ENCODE measurements around the gene POP5.
"Not testable (repeated sequence)": the region's sequence is repeated elsewhere in the genome, so short reads cannot be mapped to it uniquely, and the experiment has no call there.

POP5 gene

DNA sequence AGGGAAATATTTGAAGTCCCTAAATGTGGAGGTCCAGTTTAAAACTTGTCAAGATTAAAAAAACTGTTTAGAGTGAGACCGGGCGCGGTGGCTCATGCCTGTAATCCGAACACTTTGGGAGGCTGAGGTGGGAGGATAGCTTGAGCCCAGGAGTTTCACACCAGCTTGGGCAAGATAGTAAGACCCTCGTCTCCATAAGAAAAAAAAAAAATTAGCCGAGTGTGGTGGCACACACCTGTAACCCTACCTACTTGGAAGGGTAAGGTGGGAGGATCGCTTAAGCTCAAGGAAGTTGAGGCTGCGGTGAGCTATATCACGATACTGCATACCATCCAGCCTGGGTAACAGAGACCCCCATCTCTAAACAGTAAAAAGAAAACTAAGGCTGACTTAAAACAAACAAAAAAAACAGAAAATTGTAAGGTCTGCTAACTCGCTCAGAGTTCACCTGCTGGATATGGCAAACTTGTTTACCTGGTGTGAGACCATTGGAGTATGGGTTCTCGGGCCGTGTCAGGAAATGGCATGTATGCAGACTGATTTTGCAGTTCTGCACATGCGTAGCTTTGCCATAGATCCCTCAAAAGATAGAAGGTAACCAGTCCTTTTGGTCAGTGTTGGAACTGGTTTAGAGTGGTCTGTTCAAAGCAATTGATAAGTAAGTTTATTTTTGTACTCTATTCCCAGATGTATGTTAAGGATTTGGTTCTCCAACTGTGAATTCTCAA is 45.0 kb downstream of the POP5 start:
- DNase-seq (ENCODE audit: low spot score), result no peak

GRCh38 chr12:120534703-120535655 is 46.2 kb downstream of the POP5 start:
- peak; percentile 82 for DNase-seq (ENCODE audit: low spot score)

- peak; percentile 91 for DNase-seq (ENCODE audit: low spot score)
These were observed 46.9 kb downstream of the POP5 start, which contains the start of gene RNF10 for GRCh38 chr12:120534203-120534702. TSS of gene RNF10 (plus strand) at chr12:120534356. CDS start at chr12:120534812, 456 bp downstream.

DNA sequence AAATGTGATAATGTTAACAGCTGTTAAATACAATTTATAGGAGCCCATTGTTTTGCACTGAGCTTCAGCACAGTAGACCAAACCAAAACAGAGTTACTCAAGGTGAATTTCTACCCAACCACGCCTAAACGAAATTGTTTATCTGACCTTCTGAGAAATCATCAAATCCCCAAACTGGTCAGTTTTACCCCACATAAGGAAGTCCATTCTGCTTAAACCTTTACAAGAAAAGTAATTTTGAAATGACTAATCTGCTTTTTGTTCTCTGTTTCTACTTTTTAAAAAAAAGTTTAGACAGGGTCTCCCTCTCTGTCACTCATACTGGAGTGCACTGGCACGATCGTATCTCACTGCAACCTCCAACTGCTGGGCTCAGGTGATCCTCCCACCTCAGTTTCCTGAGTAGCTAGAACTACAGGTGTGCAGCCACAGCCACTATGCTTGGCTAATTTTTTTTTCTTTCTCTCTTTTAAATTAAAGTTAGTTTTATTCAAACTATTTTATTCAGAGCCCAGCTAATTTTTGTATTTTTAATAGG is 48.4 kb downstream of the POP5 start:
- no peak for DNase-seq (ENCODE audit: low spot score)

DNA sequence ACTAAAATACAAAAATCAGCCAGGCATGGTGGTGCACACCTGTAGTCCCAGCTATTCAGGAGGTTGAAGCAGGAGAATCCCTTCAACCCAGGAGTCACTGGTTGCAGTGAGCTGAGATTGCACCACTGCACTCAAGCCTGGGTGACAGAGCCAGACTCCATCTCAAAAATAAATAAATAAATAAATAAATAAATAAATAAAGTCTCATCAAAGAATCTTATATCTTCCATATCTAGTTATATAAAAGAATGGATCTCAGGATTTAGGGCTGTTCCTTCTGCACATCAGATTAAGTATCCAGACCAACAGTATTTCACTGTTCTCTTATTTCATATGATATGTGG is 50.8 kb downstream of the POP5 start:
- DNase-seq (ENCODE audit: low spot score), result not testable (repeated sequence)

- peak; percentile 47 for DNase-seq (ENCODE audit: low spot score)
These were observed 51.4 kb downstream of the POP5 start for GRCh38 chr12:120529641-120530417.

GRCh38 chr12:120528861-120529525 is 52.2 kb downstream of the POP5 start, which contains the start of gene COQ5:
TSS of gene COQ5 (minus strand) at chr12:120529158. CDS start at chr12:120529141, 17 bp downstream.
- DNase-seq (ENCODE audit: low spot score), result peak; percentile 88
